ENCODE measurements around the gene CD80. TPM values are rescaled to one million over a fixed set of nuclear protein-coding genes. Genes with fewer than 3 reads are reported as not detected.

Gene CD80
- total and polyA plus RNA-seq, 2 donors = 3.3 to 6.2 TPM

DNA sequence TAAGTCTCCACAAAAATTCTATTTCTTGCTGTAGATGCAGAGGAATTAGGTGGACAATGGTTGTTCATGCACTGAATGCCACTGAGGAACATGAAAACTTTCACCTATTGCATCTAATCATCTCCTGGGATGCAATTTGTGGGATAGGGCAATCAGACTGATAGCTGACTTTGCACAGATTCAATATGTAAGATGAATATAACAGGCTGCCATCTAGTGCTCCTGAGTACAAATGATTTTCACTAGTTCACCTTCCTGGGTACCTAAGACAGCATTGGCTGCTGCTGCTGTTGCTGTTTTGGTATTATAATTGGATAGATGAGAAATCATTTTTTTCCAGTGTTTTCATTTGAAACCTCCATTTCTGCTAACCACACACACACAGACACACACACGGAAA lies 41.4 kb downstream of the CD80 start:
- peaks cover 1 to 5% of the 10 kb centered on the region in 2 donors for H3K9me3 ChIP-seq (ENCODE audit: control insufficient read depth in 2 of 2, insufficient read depth in 1 of 2, low read length in 1 of 2)
- no peaks in the 10 kb centered on the region for H3K27me3 ChIP-seq (ENCODE audit: control insufficient read depth in 2 of 2, insufficient read depth in 1 of 2, low read length in 1 of 2)
- no peaks in the 10 kb centered on the region for H3K4me1 ChIP-seq (ENCODE audit: control insufficient read depth in 2 of 2, insufficient read depth in 2 of 2, low read length in 2 of 2)
- 98% methylated on average over 1 of the region's 1 CpG for WGBS
- peaks cover 19 to 70% of the 10 kb centered on the region in 2 donors for H3K36me3 ChIP-seq (ENCODE audit: control insufficient read depth in 2 of 2, insufficient read depth in 2 of 2, low read length in 1 of 2)
- H3K4me3 ChIP-seq (ENCODE audit: low read length in 2 of 2) = no peak overlapping the region
- H3K27ac ChIP-seq (ENCODE audit: low read depth in 1 of 2, low read length in 1 of 2) = no peak overlapping the region
- DNase-seq (ENCODE audit: low read depth in 6 of 9, low spot score in 9 of 9) = no peak

- 85% methylated on average over 2 of the region's 2 CpGs for WGBS
- Histone ChIP-seq H3K27me3 (ENCODE audit: control insufficient read depth in 2 of 2, insufficient read depth in 1 of 2, low read length in 1 of 2) (no peaks in the 10 kb centered on the region), H3K4me3 (ENCODE audit: low read length in 2 of 2) (no peak overlapping the region), H3K27ac (ENCODE audit: low read depth in 1 of 2, low read length in 1 of 2) (no peak overlapping the region), H3K4me1 (ENCODE audit: control insufficient read depth in 2 of 2, insufficient read depth in 2 of 2, low read length in 2 of 2) (no peaks in the 10 kb centered on the region), H3K36me3 (ENCODE audit: control insufficient read depth in 2 of 2, insufficient read depth in 2 of 2, low read length in 1 of 2) (peaks cover 19 to 71% of the 10 kb centered on the region in 2 donors), H3K9me3 (ENCODE audit: control insufficient read depth in 2 of 2, insufficient read depth in 1 of 2, low read length in 1 of 2) (peaks cover 1 to 5% of the 10 kb centered on the region in 2 donors)
- no peak for DNase-seq (ENCODE audit: low read depth in 6 of 9, low spot score in 9 of 9)
These were observed 42.3 kb downstream of the CD80 start for GRCh38 chr3:119517112-119517511.

- Histone ChIP-seq H3K27ac (ENCODE audit: low read depth in 1 of 2, low read length in 1 of 2) (no peak overlapping the region), H3K9me3 (ENCODE audit: control insufficient read depth in 2 of 2, insufficient read depth in 1 of 2, low read length in 1 of 2) (peaks cover 1 to 5% of the 10 kb centered on the region in 2 donors), H3K4me3 (ENCODE audit: low read length in 2 of 2) (no peak overlapping the region), H3K4me1 (ENCODE audit: control insufficient read depth in 2 of 2, insufficient read depth in 2 of 2, low read length in 2 of 2) (no peaks in the 10 kb centered on the region), H3K27me3 (ENCODE audit: control insufficient read depth in 2 of 2, insufficient read depth in 1 of 2, low read length in 1 of 2) (no peaks in the 10 kb centered on the region), H3K36me3 (ENCODE audit: control insufficient read depth in 2 of 2, insufficient read depth in 2 of 2, low read length in 1 of 2) (peaks cover 15 to 57% of the 10 kb centered on the region in 2 donors)
- WGBS = 97% methylated on average over 2 of the region's 2 CpGs
- DNase-seq (ENCODE audit: low read depth in 6 of 9, low spot score in 9 of 9) = no peak
These were observed 44.8 kb downstream of the CD80 start for GRCh38 chr3:119514637-119515036.

- H3K36me3 ChIP-seq (ENCODE audit: control insufficient read depth in 2 of 2, insufficient read depth in 2 of 2, low read length in 1 of 2) = peaks cover 3 to 57% of the 10 kb centered on the region in 2 donors
- H3K27ac ChIP-seq (ENCODE audit: low read depth in 1 of 2, low read length in 1 of 2) = no peak overlapping the region
- no peaks in the 10 kb centered on the region for H3K9me3 ChIP-seq (ENCODE audit: control insufficient read depth in 2 of 2, insufficient read depth in 1 of 2, low read length in 1 of 2)
- H3K27me3 ChIP-seq (ENCODE audit: control insufficient read depth in 2 of 2, insufficient read depth in 1 of 2, low read length in 1 of 2) = no peaks in the 10 kb centered on the region
- DNase-seq (ENCODE audit: low read depth in 6 of 9, low spot score in 9 of 9) = no peak
- no peak overlapping the region for H3K4me3 ChIP-seq (ENCODE audit: low read length in 2 of 2)
- H3K4me1 ChIP-seq (ENCODE audit: control insufficient read depth in 2 of 2, insufficient read depth in 2 of 2, low read length in 2 of 2) = no peaks in the 10 kb centered on the region
These were observed 48.7 kb downstream of the CD80 start for GRCh38 chr3:119510690-119511089.

DNA sequence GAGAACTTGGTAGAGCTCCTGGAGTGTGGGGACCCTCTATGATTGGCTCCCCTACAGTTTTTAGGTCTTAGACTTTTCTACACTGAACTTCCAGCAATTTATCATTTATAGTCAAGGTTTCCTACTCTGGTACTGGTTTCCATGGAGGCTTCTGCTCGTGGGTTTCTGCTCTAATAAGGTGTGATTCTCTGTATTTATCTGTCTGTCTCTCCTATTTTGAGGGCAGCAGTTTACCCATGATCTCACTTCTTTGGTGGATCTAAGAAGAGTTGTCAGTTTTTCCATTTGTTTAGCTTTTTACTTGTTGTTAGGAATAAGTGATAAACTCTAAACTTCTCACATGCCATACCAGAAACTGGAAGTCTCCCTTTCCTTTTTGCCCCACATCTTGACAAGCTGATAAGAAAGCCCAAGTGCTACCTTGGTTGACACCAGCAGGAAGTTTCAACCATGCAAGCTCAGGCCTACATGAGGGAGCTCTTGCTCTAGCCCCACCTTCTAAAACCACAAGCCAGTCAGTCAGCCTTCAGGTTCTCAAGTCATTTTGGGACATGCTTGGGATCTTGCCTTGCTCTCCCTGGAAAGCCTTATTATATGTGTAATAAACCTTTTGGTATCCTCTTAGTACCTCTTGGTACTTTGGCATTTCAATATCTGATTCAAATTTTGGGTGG lies 51.1 kb downstream of the CD80 start:
- Histone ChIP-seq H3K27ac (ENCODE audit: low read depth in 1 of 2, low read length in 1 of 2) (no peak overlapping the region), H3K27me3 (ENCODE audit: control insufficient read depth in 2 of 2, insufficient read depth in 1 of 2, low read length in 1 of 2) (no peaks in the 10 kb centered on the region), H3K4me1 (ENCODE audit: control insufficient read depth in 2 of 2, insufficient read depth in 2 of 2, low read length in 2 of 2) (no peaks in the 10 kb centered on the region), H3K36me3 (ENCODE audit: control insufficient read depth in 2 of 2, insufficient read depth in 2 of 2, low read length in 1 of 2) (peaks cover 7 to 53% of the 10 kb centered on the region in 2 donors), H3K4me3 (ENCODE audit: low read length in 2 of 2) (no peak overlapping the region), H3K9me3 (ENCODE audit: control insufficient read depth in 2 of 2, insufficient read depth in 1 of 2, low read length in 1 of 2) (no peaks in the 10 kb centered on the region)
- 28% methylated on average over 1 of the region's 1 CpG for WGBS
- DNase-seq (ENCODE audit: low read depth in 6 of 9, low spot score in 9 of 9) = peak in 2 of 9 donors; percentile 4 to 20

- Histone ChIP-seq H3K4me1 (ENCODE audit: control insufficient read depth in 2 of 2, insufficient read depth in 2 of 2, low read length in 2 of 2) (no peaks in the 10 kb centered on the region), H3K36me3 (ENCODE audit: control insufficient read depth in 2 of 2, insufficient read depth in 2 of 2, low read length in 1 of 2) (peaks cover 7 to 46% of the 10 kb centered on the region in 2 donors), H3K4me3 (ENCODE audit: low read length in 2 of 2) (no peak overlapping the region), H3K9me3 (ENCODE audit: control insufficient read depth in 2 of 2, insufficient read depth in 1 of 2, low read length in 1 of 2) (no peaks in the 10 kb centered on the region), H3K27ac (ENCODE audit: low read depth in 1 of 2, low read length in 1 of 2) (no peak overlapping the region), H3K27me3 (ENCODE audit: control insufficient read depth in 2 of 2, insufficient read depth in 1 of 2, low read length in 1 of 2) (no peaks in the 10 kb centered on the region)
- DNase-seq (ENCODE audit: low read depth in 6 of 9, low spot score in 9 of 9) = no peak
- 99% methylated on average over 2 of the region's 2 CpGs for WGBS
These were observed 52.0 kb downstream of the CD80 start for GRCh38 chr3:119507404-119507803.

DNA sequence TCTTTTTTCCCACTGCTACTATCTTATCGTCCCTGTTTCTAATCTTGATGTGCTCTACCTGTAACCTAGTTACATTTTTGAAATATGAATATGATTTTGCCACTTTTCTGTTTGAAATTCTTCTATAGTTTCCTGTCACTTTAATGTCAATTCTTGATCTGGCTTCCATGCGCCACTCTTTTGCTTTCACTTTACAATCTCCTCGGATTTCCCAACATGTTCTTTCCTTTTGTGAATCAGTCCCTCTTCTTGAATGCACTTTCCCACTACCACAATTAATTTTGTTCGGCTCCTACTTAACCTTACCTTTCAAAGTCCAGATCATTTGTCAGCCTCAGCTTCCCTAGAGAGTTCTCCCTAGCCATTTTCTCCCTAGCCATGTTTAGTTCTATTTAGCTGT lies 52.8 kb downstream of the CD80 start:
- DNase-seq (ENCODE audit: low read depth in 6 of 9, low spot score in 9 of 9) = no peak
- Histone ChIP-seq H3K4me3 (ENCODE audit: low read length in 2 of 2) (no peak overlapping the region), H3K36me3 (ENCODE audit: control insufficient read depth in 2 of 2, insufficient read depth in 2 of 2, low read length in 1 of 2) (peaks cover 7 to 46% of the 10 kb centered on the region in 2 donors), H3K4me1 (ENCODE audit: control insufficient read depth in 2 of 2, insufficient read depth in 2 of 2, low read length in 2 of 2) (no peaks in the 10 kb centered on the region), H3K9me3 (ENCODE audit: control insufficient read depth in 2 of 2, insufficient read depth in 1 of 2, low read length in 1 of 2) (no peaks in the 10 kb centered on the region), H3K27ac (ENCODE audit: low read depth in 1 of 2, low read length in 1 of 2) (no peak overlapping the region), H3K27me3 (ENCODE audit: control insufficient read depth in 2 of 2, insufficient read depth in 1 of 2, low read length in 1 of 2) (no peaks in the 10 kb centered on the region)
- 48% methylated on average over 4 of the region's 4 CpGs for WGBS

DNA sequence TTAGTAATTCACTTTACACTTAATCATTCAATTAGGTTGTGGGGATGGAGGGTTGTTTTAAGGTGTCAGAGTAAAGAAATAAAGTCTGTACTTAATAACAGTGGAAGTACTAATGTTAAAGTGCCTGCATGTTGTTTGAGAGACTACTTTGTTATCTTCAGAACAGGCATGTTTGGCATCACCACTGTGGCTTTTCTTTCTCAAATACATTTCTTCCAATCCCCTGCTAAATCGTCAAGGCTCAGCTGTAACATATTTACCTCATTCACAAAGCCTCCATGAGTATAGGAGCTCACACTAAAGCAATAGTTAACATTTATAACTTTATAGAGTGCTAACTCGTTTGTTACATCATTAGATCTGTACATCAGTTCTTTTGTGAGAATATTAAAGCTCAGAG lies 58.5 kb downstream of the CD80 start:
- no peak overlapping the region for H3K27ac ChIP-seq (ENCODE audit: low read depth in 1 of 2, low read length in 1 of 2)
- WGBS = 91% methylated on average over 2 of the region's 2 CpGs

GRCh38 chr3:119500265-119500664 lies 59.1 kb downstream of the CD80 start:
- Histone ChIP-seq H3K36me3 (ENCODE audit: control insufficient read depth in 2 of 2, insufficient read depth in 2 of 2, low read length in 1 of 2) (peaks cover 3 to 14% of the 10 kb centered on the region in 2 donors), H3K4me3 (ENCODE audit: low read length in 2 of 2) (no peak overlapping the region), H3K27ac (ENCODE audit: low read depth in 1 of 2, low read length in 1 of 2) (no peak overlapping the region), H3K27me3 (ENCODE audit: control insufficient read depth in 2 of 2, insufficient read depth in 1 of 2, low read length in 1 of 2) (no peaks in the 10 kb centered on the region), H3K4me1 (ENCODE audit: control insufficient read depth in 2 of 2, insufficient read depth in 2 of 2, low read length in 2 of 2) (peaks cover 12 to 15% of the 10 kb centered on the region in 2 donors), H3K9me3 (ENCODE audit: control insufficient read depth in 2 of 2, insufficient read depth in 1 of 2, low read length in 1 of 2) (no peaks in the 10 kb centered on the region)
- WGBS = 95% methylated on average over 4 of the region's 4 CpGs
- DNase-seq (ENCODE audit: low read depth in 6 of 9, low spot score in 9 of 9) = no peak

More for the DNA sequence above, 58.5 kb downstream of the CD80 start:
- Histone ChIP-seq H3K36me3 (ENCODE audit: control insufficient read depth in 2 of 2, insufficient read depth in 2 of 2, low read length in 1 of 2) (peaks cover 3 to 20% of the 10 kb centered on the region in 2 donors), H3K4me3 (ENCODE audit: low read length in 2 of 2) (no peak overlapping the region), H3K27me3 (ENCODE audit: control insufficient read depth in 2 of 2, insufficient read depth in 1 of 2, low read length in 1 of 2) (no peaks in the 10 kb centered on the region), H3K4me1 (ENCODE audit: control insufficient read depth in 2 of 2, insufficient read depth in 2 of 2, low read length in 2 of 2) (peaks cover 12 to 15% of the 10 kb centered on the region in 2 donors), H3K9me3 (ENCODE audit: control insufficient read depth in 2 of 2, insufficient read depth in 1 of 2, low read length in 1 of 2) (no peaks in the 10 kb centered on the region)
- no peak for DNase-seq (ENCODE audit: low read depth in 6 of 9, low spot score in 9 of 9)

Measured in thymus (tissue), 11 donors.